ENCODE data around the gene CCDC85B.
A peak's percentile ranks its signal among the peaks of the same experiment; 100 is the strongest.
"Not testable (repeated sequence)": the region's sequence is repeated elsewhere in the genome, so short reads cannot be mapped to it uniquely, and the experiment has no call there.

Gene CCDC85B

DNA sequence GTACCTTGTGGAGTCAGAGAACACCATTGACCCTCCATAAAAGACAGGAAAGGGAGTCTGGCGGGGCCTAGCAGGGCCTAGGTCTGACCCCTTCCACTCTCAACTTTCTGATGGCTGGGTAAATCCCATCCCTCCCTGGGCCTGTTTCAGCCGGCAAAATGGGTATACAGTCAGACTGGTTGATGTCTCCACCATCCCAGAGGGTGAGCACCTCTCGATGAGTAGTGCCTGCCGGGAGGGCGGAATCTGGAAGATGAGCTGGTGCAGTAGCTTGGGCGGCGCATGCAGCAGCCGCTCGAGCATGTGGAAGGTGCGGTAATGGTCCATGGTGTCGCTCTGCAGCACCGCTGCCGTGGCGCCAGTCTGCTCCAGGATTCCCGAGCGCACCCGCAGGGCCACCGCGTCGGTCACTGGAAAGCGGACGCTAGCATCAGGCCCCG is 2.7 kb upstream of the CCDC85B start:
- no peak for DNase-seq (ENCODE audit: low read depth)

DNA sequence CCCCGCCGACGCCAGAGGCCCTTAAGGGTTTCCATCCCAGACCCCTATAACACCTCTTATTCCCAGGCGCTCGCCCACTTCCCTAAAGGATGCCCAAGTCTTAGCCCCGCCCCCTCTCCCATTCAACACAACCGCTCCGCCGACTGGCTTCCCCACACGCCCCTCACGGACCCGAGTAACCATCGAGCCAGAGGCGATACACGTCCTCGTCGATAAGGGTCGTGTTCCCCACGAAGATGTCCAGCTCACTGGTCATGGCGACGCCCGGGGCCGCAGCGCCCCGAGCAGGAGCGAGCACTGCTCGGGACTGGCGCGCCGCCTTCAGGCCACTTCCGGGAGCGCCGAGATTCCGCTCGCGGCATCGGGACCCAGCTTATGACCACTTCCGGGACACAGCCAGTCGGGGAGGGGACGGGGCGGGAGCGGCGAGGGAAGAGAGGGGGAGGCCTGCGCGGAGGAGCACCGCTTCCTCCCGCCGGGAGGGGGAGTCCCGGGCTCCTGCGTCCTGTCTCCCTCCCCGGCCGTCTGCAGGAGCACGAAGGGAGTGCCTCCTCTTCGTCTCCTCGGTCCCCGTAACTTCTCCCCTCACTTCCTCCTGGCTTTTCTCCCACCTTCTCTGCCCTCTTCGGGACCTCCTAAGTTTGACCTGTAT is 2.2 kb upstream of the CCDC85B start, which contains the start of gene FIBP:
Gene FIBP (minus strand): TSS at position 309 of the 652 bp plus-strand sequence. CDS start 53 bp downstream, at position 256.
- peak; percentile 96 for DNase-seq (ENCODE audit: low read depth)

- no peak for DNase-seq (ENCODE audit: low read depth)
Measured at GRCh38 chr11:65891219-65892136, 1.0 kb downstream of the CCDC85B start.

DNA sequence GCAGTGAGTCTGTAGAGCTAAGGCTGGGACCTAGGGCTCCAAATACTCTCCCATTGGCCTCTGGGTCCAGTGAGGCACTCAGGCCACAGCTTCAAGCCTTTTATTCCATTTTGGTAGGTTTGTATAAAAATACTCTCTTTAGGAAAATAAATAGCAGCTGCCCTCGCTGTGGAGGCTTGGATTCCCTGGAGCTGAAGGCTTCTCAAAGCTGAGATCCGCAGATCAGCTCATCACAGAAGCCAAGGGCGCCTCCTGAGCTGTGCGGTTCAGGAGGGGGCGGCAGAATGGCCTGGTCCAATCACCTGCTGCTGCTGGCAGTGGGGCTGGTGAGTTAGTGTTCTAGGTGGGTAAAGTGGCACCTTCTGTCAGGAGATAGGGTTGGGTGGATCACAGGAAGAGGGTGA is 1.7 kb downstream of the CCDC85B start:
- DNase-seq (ENCODE audit: low read depth), result not testable (repeated sequence)

- no peak for DNase-seq (ENCODE audit: low read depth)
Measured at GRCh38 chr11:65892661-65893317, 2.3 kb downstream of the CCDC85B start.

DNA sequence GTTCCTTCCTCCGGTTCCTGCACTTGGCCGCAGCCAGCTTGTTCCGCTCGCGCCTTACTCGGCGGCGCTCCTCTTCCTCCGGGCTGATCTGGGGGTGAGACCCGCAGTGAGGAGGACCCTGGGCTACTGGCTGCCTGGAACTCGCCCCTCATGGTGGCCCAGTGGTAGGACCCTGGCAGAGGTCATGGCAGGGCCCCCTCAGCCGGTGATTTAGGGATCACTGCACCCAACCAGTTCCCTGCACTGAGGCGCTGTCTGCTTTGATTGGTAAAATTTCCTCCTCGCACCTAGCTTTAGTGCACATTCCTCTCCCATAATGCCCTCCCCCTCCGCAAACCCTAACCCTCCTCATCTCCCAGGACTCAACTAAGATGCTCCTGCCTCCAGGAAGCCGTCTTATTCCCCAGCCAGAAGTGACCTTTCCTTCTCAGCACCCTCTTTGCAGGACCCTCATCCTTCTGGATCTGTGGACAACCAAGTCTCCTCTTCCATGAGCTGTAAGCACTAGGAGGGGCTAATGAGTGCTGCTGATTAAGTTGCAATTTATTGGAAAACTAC is 3.6 kb downstream of the CCDC85B start:
- DNase-seq (ENCODE audit: low read depth), result no peak

GRCh38 chr11:65895482-65895981 is 5.1 kb downstream of the CCDC85B start:
- no peak for DNase-seq (ENCODE audit: low read depth)

- no peak for DNase-seq (ENCODE audit: low read depth)
Measured at GRCh38 chr11:65896034-65896999, 5.8 kb downstream of the CCDC85B start.

DNA sequence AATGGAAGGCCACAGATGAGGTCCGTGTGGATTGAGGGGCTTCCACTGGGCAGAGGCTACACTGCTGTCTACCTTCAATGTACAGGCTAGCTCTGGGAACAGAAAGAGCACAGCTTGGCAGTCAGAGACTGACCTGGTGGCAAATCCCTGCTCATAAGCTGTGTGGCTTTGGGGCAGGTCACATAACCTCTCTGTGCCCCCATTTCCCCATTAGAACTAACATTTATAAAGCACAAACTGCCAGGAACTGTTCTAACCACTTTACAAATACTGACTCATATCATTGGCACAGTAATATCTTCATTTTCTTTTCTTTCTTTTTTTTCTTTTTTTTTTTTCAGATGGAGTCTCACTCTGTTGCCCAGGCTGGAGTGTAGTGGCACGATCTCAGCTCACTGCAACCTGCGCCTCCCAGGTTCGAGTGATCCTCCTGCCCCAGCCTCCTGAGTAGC is 6.6 kb downstream of the CCDC85B start:
- no peak for DNase-seq (ENCODE audit: low read depth)

- no peak for DNase-seq (ENCODE audit: low read depth)
Measured at GRCh38 chr11:65898656-65899355, 8.3 kb downstream of the CCDC85B start.

- peak; percentile 78 for DNase-seq (ENCODE audit: low read depth)
Measured at GRCh38 chr11:65899356-65900124, 9.1 kb downstream of the CCDC85B start.

DNA sequence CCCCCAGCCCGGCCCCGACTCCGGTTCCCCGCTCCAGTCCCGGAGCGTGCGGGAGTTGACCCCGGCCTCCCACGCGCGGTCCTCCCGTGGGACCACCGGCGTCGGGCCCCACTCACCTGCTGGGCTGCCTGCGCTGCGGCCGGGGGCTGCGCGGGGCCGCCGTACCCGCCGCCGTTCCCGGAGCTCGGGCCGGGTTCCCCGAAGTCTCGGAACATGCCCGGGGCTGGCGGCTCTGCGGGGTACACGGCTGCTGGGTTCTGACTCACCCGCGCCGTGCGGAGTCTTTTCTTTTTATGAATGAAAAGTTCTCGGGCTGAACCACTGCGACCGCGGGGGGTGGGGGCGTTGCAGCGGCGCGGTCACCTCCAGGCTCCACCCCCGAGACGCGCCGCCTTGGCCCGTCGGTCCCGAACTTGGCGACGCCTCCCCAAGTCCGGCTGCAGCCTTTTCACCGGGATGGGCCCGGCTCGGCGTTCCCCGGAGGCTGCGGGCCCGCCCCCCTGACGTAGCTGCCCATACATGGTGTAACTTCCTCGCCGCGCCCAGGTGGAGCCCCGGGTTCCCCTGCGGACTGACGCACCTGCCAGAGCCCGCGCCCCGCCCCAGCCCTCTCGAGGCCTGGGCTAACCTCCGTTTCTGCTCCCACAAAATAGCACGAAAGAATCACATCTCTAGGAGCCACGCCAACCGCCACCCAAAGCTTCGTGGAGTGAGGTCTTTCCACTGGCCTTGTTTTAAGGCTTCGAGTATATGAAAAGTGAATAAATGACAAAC is 9.8 kb downstream of the CCDC85B start, which contains the start of gene FOSL1:
Gene FOSL1 (minus strand): TSS at position 264 of the 774 bp plus-strand sequence. CDS start 49 bp downstream, at position 215.
- peak; percentile 96 for DNase-seq (ENCODE audit: low read depth)

- DNase-seq (ENCODE audit: low read depth), result no peak
Measured at GRCh38 chr11:65900899-65901180, 10.4 kb downstream of the CCDC85B start.

DNA sequence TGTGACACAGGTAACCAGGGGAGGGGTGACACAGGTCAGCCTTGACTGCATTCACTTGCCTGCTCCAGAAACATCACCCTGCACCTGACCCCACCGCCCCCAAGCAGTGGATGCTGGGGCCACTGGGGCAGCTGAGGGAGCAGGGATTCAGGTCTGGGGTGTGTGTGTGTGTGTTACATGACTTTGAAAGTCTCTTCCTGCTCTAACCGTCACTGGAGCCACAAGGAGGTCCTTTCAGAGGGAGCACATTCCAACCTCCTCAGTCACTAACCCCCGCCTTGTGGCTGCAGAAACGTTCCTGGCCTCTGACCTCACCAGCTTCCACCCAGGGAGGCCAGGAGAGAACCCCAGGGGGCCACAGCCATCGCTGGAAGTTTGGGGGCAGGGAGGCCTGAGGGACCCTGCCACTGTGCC is 12.6 kb downstream of the CCDC85B start:
- no peak for DNase-seq (ENCODE audit: low read depth)

GRCh38 chr11:65903715-65904114 is 13.2 kb downstream of the CCDC85B start:
- DNase-seq (ENCODE audit: low read depth), result no peak

GRCh38 chr11:65906602-65907001 is 16.1 kb downstream of the CCDC85B start:
- no peak for DNase-seq (ENCODE audit: low read depth)

DNA sequence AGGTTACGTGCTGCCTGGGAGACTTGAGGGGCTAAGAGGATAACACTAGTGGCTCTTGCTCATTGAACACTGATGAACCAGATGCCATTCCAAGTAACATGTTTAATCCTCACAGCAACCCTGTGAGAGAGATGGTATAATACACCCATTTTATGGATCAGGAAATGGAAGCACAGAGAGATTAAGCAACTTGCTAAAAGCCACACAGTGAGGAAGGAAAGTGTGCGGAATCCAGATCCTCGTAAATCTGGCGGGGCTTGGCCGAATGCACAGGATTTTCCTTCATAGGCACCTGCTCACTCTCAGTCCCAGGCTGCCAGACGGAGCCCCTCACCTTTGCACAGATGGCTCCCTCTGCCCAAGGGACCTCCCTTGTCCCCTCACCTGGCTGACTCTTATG is 17.4 kb downstream of the CCDC85B start:
- DNase-seq (ENCODE audit: low read depth), result no peak

DNA sequence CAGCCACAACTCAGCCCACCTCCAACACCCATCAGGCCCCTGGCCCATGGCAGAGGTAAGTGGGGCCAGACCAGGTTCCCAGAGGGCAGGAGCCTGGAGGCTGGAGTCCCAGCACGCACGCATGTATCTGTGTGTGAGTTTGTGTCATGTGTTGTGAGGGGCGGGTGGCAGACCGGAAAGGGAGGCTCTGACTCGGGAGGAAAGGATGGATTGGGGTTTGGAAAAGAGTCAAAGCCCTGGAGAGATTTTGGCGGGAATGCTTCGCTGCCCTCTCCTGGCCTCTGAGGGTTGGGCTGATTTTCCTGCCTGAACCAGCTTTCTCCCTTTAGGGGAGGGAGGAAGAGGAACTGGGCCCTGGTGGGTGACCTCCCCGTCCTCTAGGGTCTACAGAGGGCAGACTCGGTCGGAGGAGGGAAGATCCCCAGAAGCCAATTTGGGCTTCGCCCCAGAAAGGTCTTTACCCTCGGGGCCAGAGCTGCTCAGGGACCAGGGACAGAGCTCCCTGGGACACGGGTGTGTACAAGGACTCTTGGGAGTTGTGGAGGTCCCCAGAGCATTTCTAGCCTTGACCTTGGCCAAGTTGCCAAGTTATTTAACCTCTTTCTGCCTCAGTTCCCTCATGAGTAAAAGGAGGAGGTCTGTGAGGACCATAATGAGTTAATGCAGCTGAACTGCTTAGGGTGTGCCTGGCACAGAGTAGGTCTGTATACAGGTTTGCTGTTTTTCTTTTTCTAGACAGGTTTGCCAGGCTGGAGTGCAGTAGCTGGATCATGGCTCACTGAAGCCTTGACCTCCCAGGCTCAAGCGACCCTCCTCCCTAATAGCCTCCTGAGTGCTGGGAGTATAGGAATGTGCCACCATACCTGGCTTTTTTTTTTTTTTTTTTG is 21.5 kb downstream of the CCDC85B start:
- no peak for DNase-seq (ENCODE audit: low read depth)

Data from activated T-cell treated with anti-CD3 and anti-CD28 coated beads for 48 hours (primary cell).